Neutrophil (primary cell): Measurements from ENCODE around the gene GNLY.

Experiments
- H3K27ac ChIP-seq: fragments of 200-600 bp; sonication (generic); 2 replicates; pipeline ENCODE4 v1.5.1; 2016; ENCODE audit warnings: mild to moderate bottlenecking, moderate library complexity
- H3K27me3 ChIP-seq: fragments of 200-600 bp; sonication (generic); 2 replicates; pipeline ENCODE4 v1.6.0; 2016; ENCODE audit warnings: mild to moderate bottlenecking
- H3K36me3 ChIP-seq: fragments of 200-600 bp; sonication (generic); 2 replicates; pipeline ENCODE4 v1.5.1; 2017
- H3K4me1 ChIP-seq, 2 experiments: fragments of 200-600 bp in 1 of 2; sonication (generic) in 1 of 2; 1 replicate in 1 of 2; 2 replicates in 1 of 2; pipeline versions ENCODE4 v1.5.1 to v1.6.1; 2013 to 2016; ENCODE audit warnings: low read depth in 1 of 2, low read length in 1 of 2, mild to moderate bottlenecking in 1 of 2, moderate library complexity in 1 of 2; ENCODE audit not compliant: control insufficient read depth in 1 of 2, insufficient read depth in 1 of 2
- H3K4me3 ChIP-seq, 2 experiments: fragments of 200-600 bp in 1 of 2; sonication (generic) in 1 of 2; 1 replicate in 1 of 2; 2 replicates in 1 of 2; pipeline ENCODE4 v1.5.1; 2013 to 2016; ENCODE audit warnings: low read depth in 1 of 2, low read length in 1 of 2, mild to moderate bottlenecking in 1 of 2, moderate library complexity in 1 of 2
- H3K9me3 ChIP-seq: fragments of 200-600 bp; sonication (generic); 2 replicates; pipeline ENCODE4 v1.5.1; 2016
- TF ChIP-seq, protein P1 (sequence below): fragments of 200-600 bp; sonication (generic); IDR thresholded peaks from 2 replicates; pipeline ENCODE4 v1.5.1; 2016; ENCODE audit warnings: antibody characterized with exemption

GNLY gene

DNA sequence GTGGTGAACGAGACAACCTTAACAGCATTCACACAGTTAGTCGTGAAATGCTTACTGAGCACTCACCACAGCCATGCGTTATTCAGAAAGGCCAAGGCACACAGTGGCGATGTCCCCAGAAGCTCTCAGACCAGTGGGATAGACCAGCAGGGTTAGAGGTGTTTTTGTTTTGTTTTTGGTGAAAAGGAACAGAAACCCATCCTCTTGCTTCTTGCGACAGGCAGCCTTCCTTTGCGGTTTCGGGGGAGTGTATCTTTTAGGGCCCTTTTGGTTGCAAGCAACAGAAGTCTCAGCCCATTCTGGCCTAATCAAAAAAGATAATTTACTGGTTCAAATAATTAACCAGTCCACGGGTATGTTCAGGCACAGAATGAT, 4.7 kb downstream of the GNLY start:
- Histone ChIP-seq H3K4me1 (peaks cover 39 to 72% of the 10 kb centered on the region in 2 experiments), H3K27ac (peak overlapping the region; percentile 90), H3K36me3 (no peaks in the 10 kb centered on the region)

DNA sequence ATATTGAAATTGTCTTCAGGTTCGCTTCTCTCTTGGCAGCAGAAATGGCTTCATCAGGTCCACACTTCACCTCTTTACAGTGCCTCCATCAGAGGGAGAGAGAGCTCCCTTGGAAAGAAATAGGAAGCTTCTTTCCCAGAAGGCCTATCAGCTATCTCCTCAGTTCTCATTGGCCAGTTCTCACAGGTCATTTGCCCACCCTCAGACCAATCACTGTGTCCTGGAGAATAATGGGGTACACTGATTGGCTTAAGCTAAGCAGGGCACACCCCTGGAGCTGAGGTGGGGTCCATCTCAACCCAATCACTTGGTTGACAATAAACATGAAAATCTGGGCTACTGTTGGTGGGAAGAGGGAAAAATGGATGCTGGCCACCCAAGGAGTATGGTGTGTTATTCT, 5.2 kb downstream of the GNLY start:
- Histone ChIP-seq H3K36me3 (no peaks in the 10 kb centered on the region), H3K4me3 (peak overlapping the region; percentile 51 to 60), H3K4me1 (peaks cover 44 to 77% of the 10 kb centered on the region in 2 experiments), H3K9me3 (no peaks in the 10 kb centered on the region), H3K27me3 (no peaks in the 10 kb centered on the region), H3K27ac (peak overlapping the region; percentile 90)
- TF ChIP-seq, protein P1, sequence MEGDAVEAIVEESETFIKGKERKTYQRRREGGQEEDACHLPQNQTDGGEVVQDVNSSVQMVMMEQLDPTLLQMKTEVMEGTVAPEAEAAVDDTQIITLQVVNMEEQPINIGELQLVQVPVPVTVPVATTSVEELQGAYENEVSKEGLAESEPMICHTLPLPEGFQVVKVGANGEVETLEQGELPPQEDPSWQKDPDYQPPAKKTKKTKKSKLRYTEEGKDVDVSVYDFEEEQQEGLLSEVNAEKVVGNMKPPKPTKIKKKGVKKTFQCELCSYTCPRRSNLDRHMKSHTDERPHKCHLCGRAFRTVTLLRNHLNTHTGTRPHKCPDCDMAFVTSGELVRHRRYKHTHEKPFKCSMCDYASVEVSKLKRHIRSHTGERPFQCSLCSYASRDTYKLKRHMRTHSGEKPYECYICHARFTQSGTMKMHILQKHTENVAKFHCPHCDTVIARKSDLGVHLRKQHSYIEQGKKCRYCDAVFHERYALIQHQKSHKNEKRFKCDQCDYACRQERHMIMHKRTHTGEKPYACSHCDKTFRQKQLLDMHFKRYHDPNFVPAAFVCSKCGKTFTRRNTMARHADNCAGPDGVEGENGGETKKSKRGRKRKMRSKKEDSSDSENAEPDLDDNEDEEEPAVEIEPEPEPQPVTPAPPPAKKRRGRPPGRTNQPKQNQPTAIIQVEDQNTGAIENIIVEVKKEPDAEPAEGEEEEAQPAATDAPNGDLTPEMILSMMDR = no peak

More for the DNA sequence above, 4.7 kb downstream of the GNLY start:
- H3K27me3 ChIP-seq = no peaks in the 10 kb centered on the region
- no peaks in the 10 kb centered on the region for H3K9me3 ChIP-seq
- peak overlapping the region; percentile 51 to 60 for H3K4me3 ChIP-seq
- TF ChIP-seq, protein P1 = no peak

DNA sequence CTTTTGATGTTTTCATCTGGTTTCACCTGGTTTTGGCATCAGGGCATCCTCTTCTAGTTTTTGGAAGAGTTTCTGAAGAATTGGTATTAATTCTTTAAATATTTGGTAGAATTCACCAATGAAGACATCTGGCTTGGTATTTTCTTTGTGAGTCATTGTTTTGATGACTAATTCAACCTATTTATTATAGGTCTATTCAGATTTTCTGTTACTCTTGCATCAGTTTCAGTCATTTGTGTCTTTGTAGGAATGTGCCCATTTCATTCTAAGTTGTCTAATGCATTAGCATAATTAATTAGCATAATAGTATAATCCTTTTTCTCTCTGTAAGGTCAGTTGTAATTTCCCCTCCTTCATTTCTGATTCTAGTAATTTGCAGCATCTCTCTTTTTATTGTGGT, 8.0 kb downstream of the GNLY start:
- Histone ChIP-seq H3K9me3 (no peaks in the 10 kb centered on the region), H3K4me1 (peaks cover 65 to 90% of the 10 kb centered on the region in 2 experiments), H3K36me3 (no peaks in the 10 kb centered on the region), H3K27ac (no peak overlapping the region), H3K4me3 (no peak overlapping the region), H3K27me3 (no peaks in the 10 kb centered on the region)
- TF ChIP-seq, protein P1 = no peak

DNA sequence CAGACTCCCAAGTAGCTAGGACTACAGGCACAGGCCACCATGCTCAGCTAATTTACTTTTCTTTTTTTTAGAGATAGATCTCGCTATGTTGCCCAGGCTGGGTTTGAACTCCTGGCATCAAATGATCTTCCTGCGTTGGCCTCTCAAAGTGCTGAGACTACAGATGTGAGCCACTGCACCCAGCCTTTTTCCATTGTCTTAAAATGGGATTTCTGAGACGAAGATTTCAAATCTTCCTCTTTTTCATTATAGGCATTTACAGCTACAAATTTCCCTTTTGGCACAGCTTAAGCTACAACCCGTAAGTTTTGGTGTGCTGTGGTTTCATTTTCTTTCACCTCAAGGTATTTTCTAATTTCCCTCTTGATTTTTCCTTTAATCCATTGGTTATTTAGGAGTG, 8.6 kb downstream of the GNLY start:
- H3K9me3 ChIP-seq = no peaks in the 10 kb centered on the region
- no peaks in the 10 kb centered on the region for H3K27me3 ChIP-seq
- H3K4me1 ChIP-seq = peaks cover 65 to 90% of the 10 kb centered on the region in 2 experiments
- no peaks in the 10 kb centered on the region for H3K36me3 ChIP-seq
- TF ChIP-seq, protein P1 = no peak
- H3K27ac ChIP-seq = peak overlapping the region; percentile 92
- H3K4me3 ChIP-seq = no peak overlapping the region

DNA sequence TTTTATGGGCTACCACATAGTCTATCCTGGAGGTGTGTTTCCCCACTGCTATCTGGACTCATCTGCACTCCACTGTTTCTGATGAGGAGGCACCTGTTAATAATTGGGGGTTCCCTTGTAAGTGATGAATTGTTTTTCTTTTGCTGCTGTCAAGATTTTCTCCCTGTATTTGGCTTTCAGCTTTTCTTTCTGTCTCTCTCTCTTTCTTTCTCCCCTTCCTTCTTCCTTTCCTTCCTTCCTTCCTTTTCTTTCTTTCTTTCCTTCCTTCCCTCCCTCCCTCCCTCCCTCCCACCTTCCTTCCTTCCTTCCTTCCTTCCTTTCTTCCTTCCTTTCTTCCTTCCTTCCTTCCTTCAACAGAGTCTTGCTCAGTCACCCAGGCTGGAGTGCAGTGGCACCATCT, 9.2 kb downstream of the GNLY start:
- Histone ChIP-seq H3K9me3 (no peaks in the 10 kb centered on the region), H3K27me3 (no peaks in the 10 kb centered on the region), H3K4me3 (no peak overlapping the region), H3K4me1 (peaks cover 66 to 90% of the 10 kb centered on the region in 2 experiments), H3K36me3 (no peaks in the 10 kb centered on the region), H3K27ac (peak overlapping the region; percentile 92)
- TF ChIP-seq, protein P1 = no peak

DNA sequence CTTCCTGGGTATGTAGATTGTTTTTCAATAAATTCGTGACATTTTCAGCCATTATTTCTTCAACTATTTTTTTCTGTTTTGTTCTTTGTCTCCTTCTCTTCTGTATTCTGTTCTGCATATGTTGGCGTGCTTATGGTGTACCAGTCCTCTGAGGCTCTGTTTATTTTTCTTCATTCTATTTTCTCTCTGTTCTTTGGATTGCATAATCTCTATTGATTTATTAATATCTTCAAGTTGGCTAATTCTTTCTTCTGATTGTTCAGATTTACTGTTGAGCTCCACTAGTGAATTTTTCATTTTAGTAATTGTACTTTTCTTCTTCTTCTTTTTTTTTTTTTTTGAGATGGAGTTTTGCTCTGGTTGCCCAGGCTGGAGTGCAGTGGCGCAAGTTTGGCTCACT, 9.9 kb downstream of the GNLY start:
- Histone ChIP-seq H3K36me3 (no peaks in the 10 kb centered on the region), H3K9me3 (no peaks in the 10 kb centered on the region), H3K4me1 (peaks cover 71 to 95% of the 10 kb centered on the region in 2 experiments), H3K27me3 (no peaks in the 10 kb centered on the region), H3K4me3 (peak overlapping the region in 1 of 2 experiments; percentile 14), H3K27ac (peak overlapping the region; percentile 92)
- TF ChIP-seq, protein P1 = no peak
